Ovary (tissue), 9 donors: ENCODE data around the gene GRK3. TPM values are rescaled to one million over a fixed set of nuclear protein-coding genes. Genes with fewer than 3 reads are reported as not detected.
"Not testable (repeated sequence)": the region's sequence is repeated elsewhere in the genome, so short reads cannot be mapped to it uniquely, and the experiment has no call there.

Experiments used
- DNase-seq, 5 donors: peaks; one replicate each; pipeline ENCODE4 v3.0.0-alpha.2; 2019 to 2020
- H3K27ac ChIP-seq, 2 donors: fragments of 200-600 bp; one replicate each; pipeline versions ENCODE4 v1.5.1 to v1.8.0; 2019 to 2022
- H3K27me3 ChIP-seq: fragments of 200-600 bp; one replicate; pipeline ENCODE4 v1.8.0; 2022
- H3K36me3 ChIP-seq: fragments of 200-600 bp; sonication (generic); one replicate; pipeline ENCODE4 v1.5.1; 2019
- H3K4me1 ChIP-seq: one replicate; pipeline ENCODE4 v1.8.1; 2013; ENCODE audit warnings: mild to moderate bottlenecking, moderate library complexity; ENCODE audit not compliant: insufficient read depth
- H3K4me3 ChIP-seq: fragments of 200-600 bp; sonication (generic); one replicate; pipeline ENCODE4 v1.5.1; 2017
- H3K9me3 ChIP-seq, 2 donors: fragments of 200-600 bp in 1 of 2; sonication (generic) in 1 of 2; one replicate each; pipeline versions ENCODE4 v1.5.1 to v1.8.1; 2013 to 2019; ENCODE audit warnings: mild to moderate bottlenecking in 1 of 2, moderate library complexity in 1 of 2
- EP300 ChIP-seq: sonication (generic); formaldehyde crosslinking; IDR thresholded peaks from one replicate; pipeline ENCODE4 v1.6.1; 2017; ENCODE audit warnings: antibody characterized with exemption
- POLR2A ChIP-seq: fragments of 450-650 bp; IDR thresholded peaks from one replicate; pipeline ENCODE4 v1.6.1; 2017; ENCODE audit warnings: antibody characterized with exemption, mild to moderate bottlenecking, moderate library complexity
- WGBS, 3 donors: extraction: QIAGEN DNeasy Blood & Tissue Kit in 1 of 3; methylation state at CpG; one replicate each; pipeline versions ENCODE4 v1.1.5 to v1.1.7; 2013 to 2017; 5-methylcytosine and 5-hydroxymethylcytosine counted together
- intact Hi-C, 4 donors: fragments of 100-400 bp; cut with DNase I; formaldehyde crosslinking; loops; one replicate each; pipeline versions ENCODE4 v1.11.0 to v1.15.1; 2022 to 2023
- polyA plus RNA-seq, 2 donors: library from polyadenylated mRNA; stranded (reverse); fragments of 200-250 nt in 1 of 2; fragments of 350-450 nt in 1 of 2; fragmentation: Illumina TruSeq in 1 of 2; extraction: RNeasy Lipid Tissue Mini Kit (QIAGEN cat#74804) in 1 of 2; gene quantifications; one replicate each; pipeline ENCODE4 v1.2.3, GENCODE V29; 2013 to 2014
- total RNA-seq, 7 donors: library from RNA; depleted of rRNA in 2 of 7; stranded (reverse); fragments of >200 nt in 2 of 7; fragmentation: NEBNext Ultra II Directional in 3 of 7; extraction: Animal tissue kit (Norgen Biotek cat#: 25700) in 3 of 7; gene quantifications; one replicate each; pipeline versions ENCODE4 v1.1.0 to v1.2.4, GENCODE V29; 2016 to 2023
- TF ChIP-seq, protein P1 (sequence below), 3 donors: fragments of 450-650 bp in 2 of 3; fragments of 200-600 bp in 1 of 3; IDR thresholded peaks; one replicate each; pipeline versions ENCODE4 v1.5.1 to v1.8.0; 2016 to 2022; ENCODE audit warnings: antibody characterized with exemption in 3 of 3, mild to moderate bottlenecking in 1 of 3
- donor health status: DM: no; HTN: no; CAD: no; lungs with moderate emphysema.
- donor health status: DM: no; HTN: no; CAD: no.
- donor health status: Bipolar disorder and iron deficiency.
- donor health status: DM: yes; HTN: yes; CAD: no.
- donor health status: DM: no; HTN: no; CAD: no.
- donor health status: DM: yes; HTN: yes; CAD: no.

GRK3 gene
- total and polyA plus RNA-seq, 9 donors: 1.0 to 14.8 (median 9.4) TPM

DNA sequence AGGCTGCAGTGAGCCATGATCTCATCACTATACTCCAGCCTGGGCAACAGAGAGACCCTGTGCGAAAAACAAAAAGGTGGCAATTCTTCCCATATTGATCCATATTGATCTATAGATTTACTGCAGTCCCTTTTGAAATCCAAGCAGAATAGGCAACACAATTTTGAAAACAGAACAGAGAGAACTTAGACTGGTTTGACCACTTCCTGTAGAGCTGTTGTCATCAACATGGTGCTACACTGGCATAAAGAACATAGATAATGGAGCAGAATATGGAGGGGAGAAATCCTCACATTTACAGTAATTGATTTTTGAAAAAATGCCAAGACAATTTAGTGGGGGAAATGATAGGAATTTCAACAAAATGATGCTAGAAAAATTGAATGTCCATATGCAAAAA lies 34.1 kb downstream of the GRK3 start:
- WGBS, 3 donors: 95 to 100% (median 96%) methylated on average over 1 of the region's 1 CpG
- intact Hi-C loops: loop anchor here in 1 of 4 donors (10.0 kb wide), 1 partner anchor 304 kb away; no protein-coding TSS in a partner anchor
- no peak overlapping the region for H3K27ac ChIP-seq
- no peak for TF ChIP-seq POLR2A
- no peak for TF ChIP-seq EP300
- TF ChIP-seq, protein P1, sequence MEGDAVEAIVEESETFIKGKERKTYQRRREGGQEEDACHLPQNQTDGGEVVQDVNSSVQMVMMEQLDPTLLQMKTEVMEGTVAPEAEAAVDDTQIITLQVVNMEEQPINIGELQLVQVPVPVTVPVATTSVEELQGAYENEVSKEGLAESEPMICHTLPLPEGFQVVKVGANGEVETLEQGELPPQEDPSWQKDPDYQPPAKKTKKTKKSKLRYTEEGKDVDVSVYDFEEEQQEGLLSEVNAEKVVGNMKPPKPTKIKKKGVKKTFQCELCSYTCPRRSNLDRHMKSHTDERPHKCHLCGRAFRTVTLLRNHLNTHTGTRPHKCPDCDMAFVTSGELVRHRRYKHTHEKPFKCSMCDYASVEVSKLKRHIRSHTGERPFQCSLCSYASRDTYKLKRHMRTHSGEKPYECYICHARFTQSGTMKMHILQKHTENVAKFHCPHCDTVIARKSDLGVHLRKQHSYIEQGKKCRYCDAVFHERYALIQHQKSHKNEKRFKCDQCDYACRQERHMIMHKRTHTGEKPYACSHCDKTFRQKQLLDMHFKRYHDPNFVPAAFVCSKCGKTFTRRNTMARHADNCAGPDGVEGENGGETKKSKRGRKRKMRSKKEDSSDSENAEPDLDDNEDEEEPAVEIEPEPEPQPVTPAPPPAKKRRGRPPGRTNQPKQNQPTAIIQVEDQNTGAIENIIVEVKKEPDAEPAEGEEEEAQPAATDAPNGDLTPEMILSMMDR (IDR thresholded peaks at IDR 0.05): no peak
- no peaks in the 10 kb centered on the region for H3K27me3 ChIP-seq
- no peak for DNase-seq
- H3K4me3 ChIP-seq: no peak overlapping the region
- no peaks in the 10 kb centered on the region for H3K4me1 ChIP-seq
- H3K9me3 ChIP-seq: no peaks in the 10 kb centered on the region
- no peaks in the 10 kb centered on the region for H3K36me3 ChIP-seq

DNA sequence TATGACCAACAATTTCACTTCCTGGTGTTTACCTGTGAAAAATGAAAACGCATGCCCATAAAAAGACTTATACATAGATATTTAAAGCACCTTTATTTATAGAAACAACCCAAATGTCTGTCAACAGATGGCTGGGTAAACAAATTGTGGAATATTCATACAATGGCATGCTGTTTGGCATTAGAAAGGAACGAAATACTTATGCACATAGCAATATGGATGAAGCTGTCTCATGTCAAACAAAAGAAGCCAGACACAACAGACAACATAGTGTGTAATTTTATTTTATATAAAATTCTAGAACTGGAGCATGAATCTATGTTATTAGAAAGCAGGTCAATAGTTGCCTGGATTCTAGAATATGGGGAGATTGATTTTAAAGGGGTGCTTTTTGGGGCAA lies 38.0 kb downstream of the GRK3 start:
- TF ChIP-seq EP300 (no peak), POLR2A (no peak)
- TF ChIP-seq, protein P1 (IDR thresholded peaks at IDR 0.05): no peak
- 91 to 96% (median 95%) methylated on average over 2 of the region's 2 CpGs for WGBS, 3 donors
- no peaks in the 10 kb centered on the region for H3K4me1 ChIP-seq
- no peak overlapping the region for H3K27ac ChIP-seq
- H3K27me3 ChIP-seq: no peaks in the 10 kb centered on the region
- intact Hi-C loops: no loop called here
- no peaks in the 10 kb centered on the region for H3K9me3 ChIP-seq
- no peak overlapping the region for H3K4me3 ChIP-seq
- no peak for DNase-seq
- H3K36me3 ChIP-seq: no peaks in the 10 kb centered on the region

DNA sequence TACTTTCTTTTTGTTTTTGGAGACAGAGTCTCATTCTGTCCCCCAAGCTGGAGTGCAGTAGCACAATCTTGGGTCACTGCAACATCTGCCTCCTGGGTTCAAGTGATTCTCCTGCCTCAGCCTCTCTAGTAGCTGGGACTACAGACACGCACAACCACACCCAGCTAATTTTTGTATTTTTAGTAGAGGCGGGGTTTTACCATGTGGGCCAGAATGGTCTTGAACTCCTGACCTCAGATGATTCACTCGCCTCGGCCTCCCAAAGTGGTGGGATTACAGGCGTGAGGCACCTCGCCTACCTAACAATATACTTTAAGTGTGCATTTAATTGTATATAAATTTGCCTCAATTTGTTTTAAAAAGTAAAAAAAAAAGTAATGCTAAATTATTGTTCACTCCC lies 38.4 kb downstream of the GRK3 start:
- no peak overlapping the region for H3K27ac ChIP-seq
- TF ChIP-seq POLR2A (no peak), EP300 (no peak)
- TF ChIP-seq, protein P1 (IDR thresholded peaks at IDR 0.05): no peak
- H3K9me3 ChIP-seq: no peaks in the 10 kb centered on the region
- DNase-seq: no peak
- 89 to 92% (median 92%) methylated on average over 6 of the region's 6 CpGs for WGBS, 3 donors
- H3K36me3 ChIP-seq: no peaks in the 10 kb centered on the region
- H3K27me3 ChIP-seq: no peaks in the 10 kb centered on the region
- no peak overlapping the region for H3K4me3 ChIP-seq
- intact Hi-C loops: no loop called here
- H3K4me1 ChIP-seq: no peaks in the 10 kb centered on the region

DNA sequence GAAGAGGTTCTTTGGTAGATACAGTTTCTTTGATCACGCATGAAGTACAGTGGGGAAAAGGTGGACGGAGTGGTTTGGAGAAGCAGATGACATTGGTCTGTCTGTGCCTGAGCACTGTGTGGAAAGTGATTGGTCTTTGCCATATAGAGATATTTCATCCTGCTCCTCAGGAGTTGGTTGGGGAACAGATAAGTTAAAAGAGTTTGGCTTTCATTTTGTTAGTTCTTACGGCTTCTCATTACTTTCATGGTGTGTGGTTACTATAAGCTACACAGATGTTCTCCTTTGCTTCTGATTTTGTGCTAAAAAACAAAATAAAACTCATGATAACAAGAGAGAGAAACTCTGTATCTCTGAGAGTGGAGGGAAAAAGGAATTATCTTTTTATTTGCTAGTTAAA lies 40.7 kb downstream of the GRK3 start:
- H3K27ac ChIP-seq, DNase-seq, H3K9me3 ChIP-seq, H3K36me3 ChIP-seq, intact Hi-C loops, H3K4me1 ChIP-seq, H3K27me3 ChIP-seq, H3K4me3 ChIP-seq: not testable (repeated sequence)
- WGBS, 3 donors: 23 to 50% (median 47%) methylated on average over 3 of the region's 3 CpGs

DNA sequence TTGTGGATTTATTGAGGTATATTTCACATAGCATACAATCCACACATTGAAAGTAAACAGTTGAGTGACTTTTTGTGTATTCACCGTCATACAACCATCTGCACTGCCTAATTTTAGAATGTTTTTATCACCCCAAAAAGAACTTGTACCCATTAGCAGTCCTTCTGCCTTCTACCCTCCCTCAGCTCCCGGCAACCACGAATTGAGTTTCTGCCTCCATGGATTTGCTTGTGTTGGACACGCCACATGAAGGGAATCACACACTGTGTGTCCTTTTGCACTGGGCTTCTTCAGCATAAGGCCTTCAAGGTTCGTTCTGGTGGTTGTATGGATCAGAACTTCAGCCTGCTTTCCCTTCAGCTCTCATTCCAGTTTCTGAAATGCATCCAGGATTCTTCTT lies 41.1 kb downstream of the GRK3 start:
- H3K9me3 ChIP-seq, DNase-seq, H3K27me3 ChIP-seq, H3K4me1 ChIP-seq, H3K4me3 ChIP-seq, intact Hi-C loops, H3K27ac ChIP-seq, H3K36me3 ChIP-seq: not testable (repeated sequence)
- 26 to 57% (median 33%) methylated on average over 5 of the region's 5 CpGs for WGBS, 3 donors

DNA sequence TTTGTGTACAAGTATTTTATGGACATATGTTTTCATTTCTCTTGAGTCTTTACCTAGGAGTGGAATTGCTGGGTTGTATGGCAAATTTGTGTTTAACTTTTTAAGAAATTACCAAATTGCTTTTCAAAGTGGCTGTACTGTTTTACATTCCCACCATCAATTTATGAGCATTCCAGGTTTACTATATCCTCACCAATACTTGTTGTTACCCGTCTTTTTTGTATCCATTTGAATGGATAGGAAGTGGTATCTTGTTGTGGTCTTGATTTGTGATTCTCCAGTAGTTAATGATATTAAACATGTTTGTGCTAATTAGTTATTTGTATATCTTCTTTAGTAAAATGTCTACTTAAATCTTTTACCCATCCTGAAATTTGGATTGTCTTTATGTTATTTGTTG lies 46.8 kb downstream of the GRK3 start:
- H3K27me3 ChIP-seq, H3K4me1 ChIP-seq, H3K36me3 ChIP-seq, H3K4me3 ChIP-seq, DNase-seq, intact Hi-C loops, H3K27ac ChIP-seq, H3K9me3 ChIP-seq: not testable (repeated sequence)
- WGBS, 3 donors: 94 to 98% (median 96%) methylated on average over 1 of the region's 1 CpG

DNA sequence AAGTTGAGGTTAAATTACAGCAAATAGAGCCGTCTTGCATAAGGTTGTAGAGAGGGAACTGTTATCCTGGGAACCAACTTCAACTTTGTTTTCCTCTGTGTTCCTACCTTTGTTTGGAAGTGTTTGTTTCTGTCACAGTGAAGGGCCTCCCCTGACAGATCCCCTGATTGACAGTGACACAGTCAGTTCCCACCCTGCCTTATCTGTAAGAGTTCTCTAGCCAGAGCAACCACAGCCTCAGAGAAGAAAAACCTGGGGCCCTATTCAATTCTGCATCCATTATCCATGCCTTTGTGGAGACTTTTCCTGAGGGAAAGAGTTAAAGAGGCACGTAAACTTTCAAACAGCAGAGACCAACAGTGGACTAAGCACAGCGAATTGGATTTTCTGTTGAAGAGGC lies 48.7 kb downstream of the GRK3 start:
- H3K36me3 ChIP-seq, H3K27me3 ChIP-seq, intact Hi-C loops, H3K4me3 ChIP-seq, H3K27ac ChIP-seq, H3K4me1 ChIP-seq, H3K9me3 ChIP-seq, DNase-seq: not testable (repeated sequence)
- WGBS, 3 donors: 83 to 100% methylated on average over 1 of the region's 3 CpGs; no CpG with 5 or more reads in 1 of the 3 donors

DNA sequence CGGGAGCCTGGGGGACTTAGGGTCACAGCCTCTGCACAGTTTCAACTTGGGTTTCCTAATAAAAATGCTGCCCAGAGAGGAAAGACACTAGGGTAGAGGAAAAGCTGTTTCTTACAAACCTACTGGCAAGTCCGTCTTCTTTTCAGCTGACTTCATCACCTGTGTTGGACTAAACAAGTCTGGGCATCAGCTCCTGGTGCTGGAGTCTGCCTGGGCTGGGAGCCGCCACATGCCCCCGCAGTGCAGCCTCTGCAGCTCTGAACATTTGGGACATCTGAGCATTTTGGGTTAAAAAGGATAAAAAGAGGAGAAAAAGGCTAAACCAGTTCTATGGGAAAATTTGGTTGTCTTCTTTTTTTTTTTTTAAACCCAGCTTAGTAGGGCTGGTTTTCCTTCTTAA lies 49.1 kb downstream of the GRK3 start:
- H3K27me3 ChIP-seq, H3K36me3 ChIP-seq, H3K9me3 ChIP-seq, H3K4me3 ChIP-seq, intact Hi-C loops, DNase-seq, H3K4me1 ChIP-seq, H3K27ac ChIP-seq: not testable (repeated sequence)
- WGBS, 3 donors: 95 to 97% (median 97%) methylated on average over 3 of the region's 4 CpGs

DNA sequence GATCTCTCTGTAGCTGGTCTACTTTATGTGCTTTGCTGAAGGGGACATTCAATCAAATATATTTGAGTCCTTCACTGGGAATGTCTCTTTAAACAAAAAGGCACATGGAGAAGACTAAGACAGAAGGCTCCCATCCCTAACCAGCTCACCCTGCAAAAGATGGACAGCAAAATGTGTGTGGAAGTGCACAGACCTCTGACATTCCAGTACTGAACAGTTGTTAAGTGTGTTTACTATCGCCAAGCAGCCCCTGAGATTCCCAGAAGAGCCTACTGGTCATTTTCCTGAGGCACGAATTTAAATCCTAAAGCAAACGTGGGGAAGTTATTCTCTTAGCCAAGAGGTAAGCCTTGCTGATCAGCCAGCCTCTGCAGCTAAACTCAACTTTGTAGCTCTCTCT lies 50.3 kb downstream of the GRK3 start:
- H3K36me3 ChIP-seq, intact Hi-C loops, DNase-seq, H3K9me3 ChIP-seq, H3K4me1 ChIP-seq, H3K27me3 ChIP-seq, H3K27ac ChIP-seq, H3K4me3 ChIP-seq: not testable (repeated sequence)
- WGBS, 3 donors: 75 to 88% (median 82%) methylated on average over 3 of the region's 3 CpGs
